GM20431 (cell line): ENCODE results near the gene APOM.

Source experiments
- in situ Hi-C: fragments of 300-500 bp; cut with MseI, MboI; formaldehyde crosslinking; loops from one replicate; pipeline ENCODE4 v1.15.0; 2020; ENCODE audit warnings: low sequenced_read_pairs; ENCODE audit not compliant: unreplicated experiment

The APOM gene

DNA sequence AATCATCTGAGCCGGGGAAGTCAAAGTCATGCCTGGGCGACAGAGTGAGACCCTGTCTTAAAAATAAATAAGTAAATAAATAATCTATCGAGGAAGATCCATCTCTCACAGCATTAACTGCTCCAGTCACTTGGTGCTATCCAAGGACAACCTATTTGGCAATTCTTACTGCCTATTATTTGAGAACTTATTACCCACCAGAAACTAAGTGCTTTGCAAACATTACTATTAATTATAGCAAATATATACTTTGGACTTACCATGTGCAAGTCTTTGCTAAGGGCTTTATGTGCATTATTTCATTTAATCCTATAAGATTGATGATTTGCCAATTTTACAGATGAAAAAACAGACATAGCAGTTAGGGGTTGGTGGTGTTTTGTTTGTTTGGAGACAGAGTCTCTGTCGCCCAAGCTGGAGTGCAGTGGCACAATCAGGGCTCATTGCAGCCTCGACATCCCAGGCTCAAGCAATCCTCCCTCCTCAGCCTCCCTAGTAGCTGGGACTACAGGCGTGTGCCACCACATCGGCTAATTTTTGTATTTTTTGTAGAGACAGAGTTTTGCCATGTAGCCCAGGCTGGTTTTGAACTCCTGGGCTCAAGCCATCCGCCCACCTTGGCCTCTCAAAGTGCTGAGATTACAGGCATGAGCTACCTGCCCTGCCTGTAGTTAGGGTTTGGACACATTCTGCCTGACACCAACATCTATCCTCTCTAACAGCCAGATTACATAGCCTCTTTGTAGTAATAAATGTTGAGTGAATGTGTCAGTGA lies 933 bp upstream of the APOM start:
- in situ Hi-C loops: no loop called here

DNA sequence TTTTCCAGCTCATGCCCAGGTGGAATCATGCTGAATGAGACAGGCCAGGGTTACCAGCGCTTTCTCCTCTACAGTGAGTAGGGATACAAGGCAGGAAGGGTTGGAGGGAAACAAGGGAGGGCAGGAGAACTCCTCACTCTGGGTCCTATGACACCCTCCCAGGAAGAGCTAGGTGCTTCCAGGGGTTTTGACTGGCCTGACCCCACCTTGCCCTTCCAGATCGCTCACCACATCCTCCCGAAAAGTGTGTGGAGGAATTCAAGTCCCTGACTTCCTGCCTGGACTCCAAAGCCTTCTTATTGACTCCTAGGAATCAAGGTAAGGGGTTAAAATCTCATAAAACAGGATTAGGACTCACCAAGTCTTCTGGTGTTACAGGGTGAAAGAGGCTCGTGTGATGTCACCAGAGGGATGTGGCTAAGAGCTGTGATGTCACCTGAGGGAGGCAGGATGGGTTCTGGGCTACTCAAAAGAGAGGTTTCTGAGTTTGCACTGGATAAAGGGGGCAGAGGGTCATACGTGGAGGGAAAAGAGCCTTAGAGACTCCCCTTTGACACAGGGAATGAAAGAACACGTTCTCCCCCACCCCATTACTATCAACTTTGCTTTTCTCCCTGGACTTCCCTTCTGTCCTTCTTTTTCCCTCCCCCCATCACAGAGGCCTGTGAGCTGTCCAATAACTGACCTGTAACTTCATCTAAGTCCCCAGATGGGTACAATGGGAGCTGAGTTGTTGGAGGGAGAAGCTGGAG lies 1.9 kb downstream of the APOM start:
- in situ Hi-C loops: no loop called here

DNA sequence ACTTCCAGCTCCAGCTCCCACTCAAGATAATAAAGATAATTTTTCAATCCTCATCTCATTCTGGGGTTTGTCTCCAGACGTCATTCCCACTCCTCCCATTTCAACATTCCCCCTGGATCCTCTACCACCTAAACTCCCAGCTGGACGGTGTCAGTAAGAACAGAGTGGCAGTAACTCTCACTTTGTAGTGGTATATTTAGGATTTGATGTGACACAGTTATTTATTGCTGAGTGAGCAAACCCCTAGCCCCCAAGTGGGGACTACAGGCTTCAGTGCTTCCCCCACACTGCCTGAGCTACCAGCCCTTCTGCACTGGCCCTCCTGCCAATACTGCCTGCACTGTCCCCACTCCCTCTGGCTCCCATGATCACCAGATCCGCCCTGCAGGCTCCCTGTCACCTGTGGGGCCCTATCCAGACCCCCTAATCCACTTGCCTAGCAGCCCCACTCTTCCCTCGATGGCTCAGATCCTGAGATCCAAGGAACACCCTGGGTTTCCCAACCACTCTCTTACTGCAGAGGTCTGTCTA lies 2.5 kb downstream of the APOM start:
- in situ Hi-C loops: no loop called here

DNA sequence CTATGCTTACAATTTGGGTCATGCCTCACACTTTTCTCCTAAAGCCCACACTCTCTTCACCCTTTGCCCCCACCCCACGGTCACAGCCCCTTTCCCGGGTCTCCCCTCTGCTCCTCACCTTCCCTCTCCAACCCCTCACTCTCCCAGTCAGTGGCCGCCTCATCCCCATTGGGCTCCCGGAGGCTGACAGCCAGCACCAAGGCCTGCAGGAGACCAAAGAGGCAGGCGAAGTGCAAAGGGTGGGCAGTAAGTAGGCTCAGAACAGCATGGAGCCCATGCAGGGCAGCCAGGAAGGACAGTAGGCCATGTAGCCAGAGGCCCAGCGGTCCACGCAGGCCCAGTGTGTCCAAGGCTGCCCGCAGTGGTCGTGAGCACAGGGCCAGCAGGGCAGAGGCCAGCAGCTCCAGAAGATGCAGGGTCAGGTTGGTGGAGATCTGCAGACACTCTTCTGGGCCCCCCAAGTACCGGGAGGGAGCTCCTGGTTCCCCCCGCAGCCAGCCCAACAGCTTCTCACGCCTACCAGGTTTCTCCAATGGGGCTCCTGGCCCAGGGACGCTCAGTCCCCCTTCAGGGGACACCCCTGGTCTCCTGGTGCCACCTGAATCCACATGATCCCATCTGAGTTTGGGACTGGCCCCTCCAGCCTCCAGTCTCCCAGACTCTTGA lies 3.4 kb downstream of the APOM start:
- in situ Hi-C loops: no loop called here

DNA sequence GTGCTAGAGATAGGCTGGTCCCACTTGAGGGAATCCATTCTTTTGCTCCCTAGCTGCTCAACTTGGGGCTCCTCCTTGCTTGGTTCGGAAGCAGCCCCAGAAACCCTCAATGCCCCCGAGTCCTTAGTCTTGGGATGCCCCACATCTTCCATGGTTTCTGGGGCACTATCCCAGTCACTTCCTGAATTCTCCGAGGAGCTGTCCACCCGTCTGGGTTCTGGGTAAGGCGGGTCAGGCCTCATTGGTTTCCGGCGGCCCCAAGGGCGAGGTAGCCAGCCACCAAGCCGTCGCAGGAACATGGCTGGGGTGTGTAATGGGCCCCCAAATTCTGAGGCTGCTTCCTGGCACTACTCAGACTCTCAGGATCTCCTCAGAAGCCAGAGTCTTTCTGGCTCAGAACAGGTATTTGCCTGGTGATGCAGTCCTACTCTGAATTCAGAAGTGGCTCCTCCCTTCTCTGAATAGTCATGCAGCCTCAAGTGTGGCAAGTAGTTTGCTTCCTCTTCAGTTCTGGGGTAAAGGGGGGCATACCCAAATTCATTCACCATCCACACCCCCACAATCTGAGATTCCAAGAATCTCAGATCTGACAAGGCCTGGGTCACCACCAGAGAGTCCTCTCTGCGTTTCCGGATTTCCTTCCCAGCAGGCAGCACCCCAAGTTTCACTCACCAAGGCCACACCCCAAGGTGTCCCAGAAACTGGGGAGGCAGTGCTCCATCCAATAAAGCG lies 4.1 kb downstream of the APOM start:
- in situ Hi-C loops: no loop called here

DNA sequence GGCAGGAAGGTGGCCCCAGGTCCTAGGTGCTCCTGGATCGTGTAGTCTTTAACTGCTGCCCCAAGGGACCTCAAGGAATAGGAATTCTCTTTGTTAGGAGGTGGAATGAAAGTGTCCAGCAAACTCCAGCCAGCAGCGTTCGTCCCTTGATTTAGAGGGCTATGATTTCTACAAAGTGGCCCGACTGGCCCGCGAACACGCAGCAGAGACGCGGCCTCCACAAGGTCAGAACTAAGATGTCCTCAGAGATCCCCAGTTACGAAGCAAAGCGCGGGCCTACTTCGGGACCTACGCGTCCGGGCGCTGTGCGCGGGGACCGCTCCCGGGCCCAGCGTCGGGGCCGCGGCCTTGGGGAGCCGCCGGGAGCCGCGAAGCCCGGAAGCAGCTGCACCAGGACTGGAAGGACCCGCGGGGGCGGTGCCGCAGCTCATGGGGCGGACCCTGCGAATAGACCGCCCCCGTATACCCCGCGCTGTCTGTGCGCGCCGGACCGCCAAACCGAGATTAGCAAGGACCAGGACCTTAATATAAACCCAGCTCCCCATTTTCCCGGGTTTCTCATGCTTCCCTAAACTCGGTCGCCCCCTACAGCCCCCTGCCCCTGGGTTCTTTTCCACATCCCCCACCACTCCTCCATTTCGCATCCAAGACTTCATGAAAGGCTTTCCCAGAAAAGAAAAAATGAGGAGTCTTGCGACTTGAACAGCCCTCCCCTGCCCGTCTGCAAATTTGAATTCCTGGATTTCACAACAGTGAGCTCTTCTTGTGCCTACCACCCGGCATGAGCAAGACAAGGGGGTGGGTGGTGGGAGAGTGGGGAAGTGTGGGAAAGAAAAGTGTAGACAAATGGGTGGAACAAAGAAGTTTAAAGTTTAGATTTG lies 4.9 kb downstream of the APOM start, which contains the start of gene C6orf47:
C6orf47 (minus strand) TSS at position 398 of the 881 bp plus-strand sequence. CDS start 831 bp downstream, outside the sequence.
- in situ Hi-C loops: no loop called here

DNA sequence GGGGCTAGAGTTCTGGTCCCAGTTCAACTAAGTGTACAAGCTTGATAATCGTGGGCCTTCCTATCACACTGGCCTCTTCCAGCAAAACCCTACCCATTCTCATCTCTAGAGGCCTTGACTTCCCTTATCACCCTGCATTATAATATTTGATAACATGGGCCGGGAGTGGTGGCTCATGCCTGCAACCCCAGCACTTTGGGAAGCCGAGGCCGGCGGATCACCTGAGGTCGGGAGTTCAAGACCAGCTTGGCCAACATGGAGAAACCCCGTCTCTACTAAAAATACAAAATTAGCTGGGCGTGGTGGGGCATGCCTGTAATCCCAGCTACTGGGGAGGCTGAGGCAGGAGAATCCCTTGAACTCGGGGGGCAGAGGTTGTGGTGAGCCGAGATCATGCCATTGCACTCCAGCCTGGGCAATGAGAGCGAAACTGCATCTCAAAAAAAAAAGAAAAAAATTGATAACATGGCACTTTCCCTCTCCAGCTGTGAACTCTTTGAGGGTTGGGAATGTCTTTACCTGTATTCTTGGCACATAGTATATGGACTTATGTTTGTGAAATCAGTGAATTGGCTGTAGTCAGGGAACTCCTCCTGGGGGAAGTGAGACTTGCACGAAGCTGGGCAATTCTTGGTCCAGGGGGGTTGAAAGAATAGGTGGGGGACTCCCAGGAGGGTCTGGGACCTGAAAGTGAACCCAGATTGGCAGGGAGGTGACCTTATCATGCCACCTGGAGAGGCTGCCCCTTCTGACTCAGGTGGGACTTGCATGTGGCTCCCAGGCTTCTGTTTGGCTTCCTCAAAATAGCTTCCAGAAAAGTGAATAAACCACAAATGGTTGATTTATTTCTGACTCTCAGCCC lies 5.8 kb downstream of the APOM start:
- in situ Hi-C loops: no loop called here

DNA sequence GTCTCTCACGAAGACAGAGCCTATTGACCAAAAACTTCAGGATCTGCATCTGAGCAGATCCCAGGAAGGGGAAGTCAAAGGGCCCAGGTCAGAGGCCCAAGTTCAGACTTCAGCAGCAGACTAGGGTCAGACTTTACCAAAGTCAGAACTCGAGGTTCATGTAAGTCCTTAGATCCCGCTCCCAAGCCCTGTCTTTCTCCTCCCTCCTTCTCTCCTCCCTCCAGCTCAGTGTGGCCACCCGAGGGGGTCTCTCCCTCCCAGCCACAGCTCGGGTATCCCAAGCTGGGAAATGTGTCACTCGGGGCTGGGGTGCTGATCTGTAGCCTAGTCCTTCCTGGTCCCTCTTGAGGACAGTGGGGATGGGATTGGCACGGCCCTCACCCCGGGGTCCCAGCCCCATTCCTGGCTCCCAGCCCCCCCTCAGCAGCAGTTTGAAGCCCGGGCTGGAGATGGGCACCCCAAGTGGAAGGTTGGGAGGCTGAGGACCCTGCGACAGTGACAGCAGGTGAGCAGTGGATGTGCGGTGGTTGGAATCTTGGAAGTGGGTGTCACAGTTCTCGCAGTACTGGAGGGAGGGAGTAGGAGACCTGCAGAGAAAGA lies 6.5 kb downstream of the APOM start:
- in situ Hi-C loops: no loop called here

DNA sequence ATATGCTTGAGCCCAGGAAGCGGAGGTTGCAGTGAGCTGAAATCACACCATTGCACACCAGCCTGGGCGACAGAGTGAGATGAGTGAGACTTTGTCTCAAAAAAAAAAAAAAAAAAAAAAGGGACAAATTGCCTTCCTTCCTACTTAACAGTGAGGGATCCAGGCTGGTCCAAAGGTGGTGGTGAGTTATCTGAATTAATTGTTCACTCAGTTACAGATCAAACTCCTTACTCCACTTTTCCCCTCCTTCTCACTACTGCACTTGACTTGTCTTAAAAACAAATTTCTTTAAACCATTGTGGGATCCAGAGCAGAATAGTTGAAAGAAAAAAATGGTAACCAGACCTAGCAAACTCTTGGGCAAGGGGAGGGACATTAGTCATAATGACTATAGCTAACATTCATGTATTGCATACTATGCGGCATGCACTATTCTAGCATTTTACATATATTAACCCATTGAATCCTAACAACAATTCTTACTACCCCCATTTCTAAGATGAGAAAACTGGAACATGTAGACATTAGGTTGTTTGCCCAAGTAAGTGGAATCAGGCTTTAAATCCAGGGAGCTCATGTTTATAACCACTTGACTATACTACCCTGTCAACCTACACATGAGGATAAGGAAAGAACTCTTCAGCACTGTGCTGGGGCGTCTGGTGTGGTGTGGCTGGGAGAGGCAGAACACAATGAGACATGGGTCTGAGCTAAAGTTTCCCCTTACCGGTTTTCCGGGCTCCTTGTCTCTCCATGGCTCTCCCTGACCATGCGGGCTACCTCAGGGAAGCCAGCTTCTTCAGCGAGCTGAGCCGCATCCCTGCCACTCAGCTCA lies 7.6 kb downstream of the APOM start:
- in situ Hi-C loops: no loop called here

DNA sequence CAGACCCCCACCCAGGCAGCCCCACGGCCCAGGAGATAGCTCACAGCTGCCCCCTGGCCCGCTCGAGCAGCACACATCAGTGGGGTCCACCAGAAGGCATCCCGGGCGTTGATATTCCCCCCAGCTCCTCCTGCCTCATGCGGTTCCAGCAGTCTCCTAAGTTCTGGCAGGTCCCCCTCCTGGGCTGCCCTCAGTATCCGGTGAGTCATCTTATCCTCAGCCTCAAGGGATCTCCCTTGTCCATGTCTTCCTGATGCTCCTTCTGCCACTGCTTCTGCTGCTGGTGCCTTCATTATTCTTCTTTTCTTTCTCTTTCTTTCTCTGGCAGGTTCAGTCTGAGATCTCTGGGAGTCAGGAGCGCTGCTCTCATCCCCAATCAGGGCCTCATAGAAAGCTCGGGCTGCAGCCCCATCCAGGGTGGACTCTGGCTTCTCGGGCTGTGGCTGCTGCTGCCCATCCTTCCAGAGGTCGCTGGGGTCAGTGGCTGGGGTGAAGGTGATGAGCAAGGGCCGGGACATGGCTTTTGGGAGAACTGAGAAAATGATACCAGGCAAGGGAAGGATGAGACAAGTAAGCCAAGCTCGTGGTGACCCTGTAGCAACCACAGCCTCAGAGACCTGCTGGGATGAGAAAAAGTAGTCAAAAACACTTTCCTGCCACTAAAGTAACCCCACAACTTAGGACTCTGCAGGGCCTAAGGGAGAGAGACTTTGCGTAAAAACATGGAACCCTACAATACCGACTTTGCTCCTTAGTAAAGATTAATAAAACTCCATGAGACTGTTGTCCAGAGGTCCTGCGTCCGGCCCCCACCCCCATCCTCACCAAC lies 8.5 kb downstream of the APOM start:
- in situ Hi-C loops: no loop called here

DNA sequence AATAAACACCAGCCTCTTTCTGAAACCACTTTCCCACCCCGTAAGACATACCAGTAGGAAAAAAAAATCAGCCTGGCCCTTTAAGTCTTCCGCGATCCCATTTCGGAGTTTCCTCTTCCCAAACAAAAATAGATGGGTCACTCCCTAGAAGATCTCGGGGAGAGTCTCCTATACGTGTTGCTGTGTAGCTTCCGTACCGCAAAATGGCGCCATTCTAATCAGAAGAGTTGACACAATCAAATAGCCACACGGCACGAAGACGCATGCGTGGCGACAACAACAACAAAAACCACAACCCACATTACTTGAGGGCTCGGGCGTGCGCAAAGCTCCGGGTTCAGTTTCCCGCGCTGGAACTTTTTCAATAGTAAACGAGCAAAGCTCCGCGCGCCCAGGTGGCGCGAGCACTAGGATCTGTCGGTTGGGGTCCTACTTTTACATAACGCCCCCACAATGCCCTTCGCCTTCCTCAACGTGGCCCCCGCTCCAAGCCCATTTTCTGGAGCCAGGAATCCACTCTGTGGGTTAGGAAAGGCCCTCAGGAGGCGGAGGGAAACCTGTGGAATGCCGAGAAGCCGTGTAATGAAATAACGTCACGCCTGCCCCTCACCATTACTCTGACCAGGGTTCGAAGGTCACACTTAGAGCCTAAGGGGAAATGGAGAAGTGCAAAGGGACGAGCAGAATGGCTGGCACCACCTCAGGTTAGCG lies 9.3 kb downstream of the APOM start, which contains the start of gene GPANK1:
GPANK1 (minus strand) TSS at position 208 of the 711 bp plus-strand sequence. CDS start 519 bp downstream, outside the sequence.
- in situ Hi-C loops: no loop called here

DNA sequence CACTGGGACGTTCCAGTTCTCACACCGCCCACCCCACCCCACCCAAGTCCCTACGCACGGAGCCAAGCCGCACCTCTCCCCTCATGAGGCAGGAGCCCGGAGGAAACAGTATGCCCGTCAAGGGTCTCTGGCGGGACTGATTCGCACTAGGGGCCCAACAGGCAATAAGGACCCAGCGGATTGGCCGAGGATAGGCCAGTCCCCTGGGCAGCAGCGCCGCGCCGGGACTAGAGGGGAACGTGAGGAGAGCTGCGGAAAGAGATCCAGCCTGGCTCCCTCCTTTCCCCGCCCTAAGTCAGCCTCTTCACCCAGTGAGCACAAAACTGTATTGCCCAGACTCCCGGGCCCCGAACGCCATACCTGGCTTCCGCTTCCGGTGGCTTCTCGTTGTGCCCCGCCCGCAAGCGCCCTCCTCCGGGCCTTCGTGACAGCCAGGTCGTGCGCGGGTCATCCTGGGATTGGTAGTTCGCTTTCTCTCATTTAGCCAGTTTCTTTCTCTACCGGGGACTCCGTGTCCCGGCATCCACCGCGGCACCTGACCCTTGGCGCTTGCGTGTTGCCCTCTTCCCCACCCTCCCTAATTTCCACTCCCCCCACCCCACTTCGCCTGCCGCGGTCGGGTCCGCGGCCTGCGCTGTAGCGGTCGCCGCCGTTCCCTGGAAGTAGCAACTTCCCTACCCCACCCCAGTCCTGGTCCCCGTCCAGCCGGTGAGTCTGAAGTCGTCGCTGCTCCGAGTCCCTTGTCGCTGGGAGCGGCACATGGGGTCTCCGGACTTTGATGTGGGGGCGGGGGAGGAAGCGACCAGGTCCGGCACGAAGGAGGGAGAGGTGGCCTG lies 10.0 kb downstream of the APOM start, which contains the start of gene CSNK2B:
CSNK2B (plus strand) TSS at position 580 of the 836 bp plus-strand sequence. CDS start 752 bp downstream, outside the sequence.
- in situ Hi-C loops: no loop called here

DNA sequence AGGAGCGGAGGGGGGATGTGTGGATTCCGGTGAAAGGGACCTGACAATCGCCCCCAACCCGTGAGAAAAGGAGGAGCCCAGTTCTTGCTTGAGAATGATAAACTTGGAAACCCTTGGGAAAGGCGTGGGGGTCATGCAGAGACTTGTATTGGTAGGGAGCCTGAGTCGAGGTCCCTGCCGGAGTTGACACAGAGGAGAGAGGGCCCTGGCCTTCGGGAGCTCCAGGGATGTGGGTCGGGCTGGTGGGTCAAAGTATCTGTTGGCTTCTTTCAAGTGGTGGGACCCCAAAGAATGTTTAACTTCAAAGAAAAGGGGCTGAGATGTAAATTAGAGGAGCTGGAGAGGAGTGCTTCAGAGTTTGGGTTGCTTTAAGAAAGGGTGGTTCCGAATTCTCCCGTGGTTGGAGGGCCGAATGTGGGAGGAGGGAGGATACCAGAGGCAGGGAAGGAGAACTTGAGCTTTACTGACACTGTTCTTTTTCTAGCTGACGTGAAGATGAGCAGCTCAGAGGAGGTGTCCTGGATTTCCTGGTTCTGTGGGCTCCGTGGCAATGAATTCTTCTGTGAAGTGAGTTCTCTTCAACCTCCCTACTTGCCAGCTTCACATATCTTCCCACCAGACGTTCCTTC lies 10.8 kb downstream of the APOM start:
- in situ Hi-C loops: no loop called here

DNA sequence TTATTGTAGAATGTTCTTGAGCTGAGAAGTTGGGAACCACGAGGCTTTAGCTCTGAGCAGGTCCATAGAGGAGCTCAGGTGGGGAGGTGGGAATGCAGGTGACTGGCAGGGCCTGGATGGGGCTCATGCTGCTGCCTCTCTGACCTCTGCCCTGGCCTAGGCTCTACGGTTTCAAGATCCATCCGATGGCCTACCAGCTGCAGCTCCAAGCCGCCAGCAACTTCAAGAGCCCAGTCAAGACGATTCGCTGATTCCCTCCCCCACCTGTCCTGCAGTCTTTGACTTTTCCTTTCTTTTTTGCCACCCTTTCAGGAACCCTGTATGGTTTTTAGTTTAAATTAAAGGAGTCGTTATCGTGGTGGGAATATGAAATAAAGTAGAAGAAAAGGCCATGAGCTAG lies 14.0 kb downstream of the APOM start, which contains the start of gene LY6G5B:
LY6G5B (plus strand) TSS at position 301 of the 400 bp plus-strand sequence. CDS start 975 bp downstream, outside the sequence.
- in situ Hi-C loops: no loop called here
